GM19324 (cell line): ENCODE data around the gene ILDR2.

ENCODE experiments used
- ATAC-seq: cut with Tn5 transposase; IDR thresholded peaks from one replicate; pipeline ENCODE4 v1.9.1; 2021; ENCODE audit warnings: mild to moderate bottlenecking, moderate library complexity; ENCODE audit not compliant: unreplicated experiment, low FRiP score

Gene ILDR2

GRCh38 chr1:166927701-166928100, 47.6 kb downstream of the ILDR2 start:
- no peak for ATAC-seq

- no peak for ATAC-seq
These were observed 49.4 kb downstream of the ILDR2 start for GRCh38 chr1:166925810-166926478.

DNA sequence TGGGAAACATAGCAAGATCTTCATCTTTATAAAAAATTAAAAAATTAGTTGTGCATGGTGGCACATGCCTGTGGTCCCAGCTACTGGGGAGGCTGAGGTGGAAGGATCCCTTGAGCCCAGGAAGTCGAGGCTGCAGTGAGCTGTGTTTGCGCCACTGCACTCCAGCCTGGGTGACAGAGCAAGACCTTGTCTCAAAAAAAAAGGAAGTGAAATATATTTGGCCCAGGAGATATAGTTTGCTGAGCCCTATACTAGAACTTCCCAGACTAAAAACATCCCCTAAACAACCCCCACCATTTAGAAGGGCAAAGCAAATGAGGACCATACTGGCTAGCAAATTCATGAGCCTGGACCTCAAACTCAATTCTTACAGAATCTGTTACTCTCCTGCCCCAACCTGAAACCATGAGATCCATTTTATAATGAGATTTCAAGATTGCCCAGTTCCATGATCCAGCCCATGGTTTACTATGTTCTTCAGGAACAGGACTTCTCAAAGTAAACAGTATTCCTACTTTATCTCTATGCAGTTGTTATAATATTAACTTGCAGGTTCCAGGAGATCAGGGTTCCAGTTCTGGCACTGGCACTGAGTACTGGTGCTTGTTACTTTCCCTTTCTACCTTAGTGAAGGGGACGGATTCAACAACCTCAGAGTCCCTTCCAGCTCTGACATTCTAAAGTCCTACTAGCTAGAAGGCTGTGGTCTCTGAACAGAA, 50.4 kb downstream of the ILDR2 start:
- ATAC-seq, result no peak

GRCh38 chr1:166920561-166921475, 54.5 kb downstream of the ILDR2 start:
- no peak for ATAC-seq

GRCh38 chr1:166918956-166919316, 56.4 kb downstream of the ILDR2 start:
- ATAC-seq, result no peak

DNA sequence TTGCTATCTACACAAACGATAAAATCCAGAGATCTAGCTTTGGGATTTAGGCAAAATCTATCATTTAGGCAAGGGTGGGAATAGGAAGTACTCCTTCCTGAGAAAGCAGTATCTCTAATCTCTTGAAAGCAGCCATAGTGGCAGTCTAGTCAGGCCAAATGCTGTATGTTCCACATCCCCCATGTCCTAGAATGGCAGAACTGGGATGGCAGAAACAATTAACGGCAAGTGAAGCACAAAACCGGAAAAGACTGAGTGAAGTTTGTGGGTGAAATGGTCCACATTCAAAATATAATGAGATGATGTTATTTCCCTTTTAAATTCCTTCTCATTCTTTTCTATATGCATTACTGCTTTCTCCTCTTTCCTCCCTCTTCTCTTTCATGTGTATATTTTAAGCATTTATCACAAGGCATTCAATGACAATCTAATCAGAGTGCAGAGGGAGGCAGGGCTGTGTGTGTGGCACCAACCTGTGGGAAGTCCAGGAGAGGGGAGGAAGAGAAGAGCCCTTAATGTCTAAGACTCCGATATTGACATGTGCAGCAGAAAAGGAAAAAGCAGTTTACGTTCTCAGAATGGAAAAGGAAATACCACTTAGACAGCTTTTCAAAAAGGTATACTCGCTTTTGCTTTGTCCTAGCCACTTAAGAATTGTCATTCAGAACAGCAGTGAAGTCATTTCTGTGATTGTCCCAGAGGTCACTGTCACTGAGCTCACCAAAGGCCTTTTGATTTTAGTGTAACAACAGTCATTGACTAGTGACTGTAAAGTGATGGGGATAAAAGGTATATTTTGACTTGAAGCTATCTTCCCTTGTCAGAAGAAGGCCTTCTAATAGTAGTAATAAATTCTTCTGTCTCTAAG, 57.0 kb downstream of the ILDR2 start:
- no peak for ATAC-seq

- ATAC-seq, result no peak
These were observed 59.4 kb downstream of the ILDR2 start for GRCh38 chr1:166915941-166916340.

DNA sequence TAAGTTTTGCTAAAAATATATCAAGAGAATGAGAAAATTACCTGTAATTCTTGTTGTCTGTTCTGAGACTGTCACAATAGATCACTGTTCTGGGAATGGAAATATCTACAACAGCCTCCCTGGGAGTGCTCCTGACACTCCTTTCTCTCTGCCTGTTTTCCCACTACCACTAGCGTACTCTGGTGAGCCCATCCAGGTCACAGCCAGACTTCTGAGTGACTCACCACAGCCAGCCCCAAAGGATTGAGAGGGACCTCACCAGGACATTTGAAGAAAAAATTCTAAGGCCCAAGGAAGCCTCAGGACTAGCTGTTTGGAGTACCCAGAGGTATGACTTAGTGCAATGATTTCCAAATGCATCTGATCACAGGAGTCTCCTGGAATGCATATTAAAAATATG, 60.3 kb downstream of the ILDR2 start:
- no peak for ATAC-seq

DNA sequence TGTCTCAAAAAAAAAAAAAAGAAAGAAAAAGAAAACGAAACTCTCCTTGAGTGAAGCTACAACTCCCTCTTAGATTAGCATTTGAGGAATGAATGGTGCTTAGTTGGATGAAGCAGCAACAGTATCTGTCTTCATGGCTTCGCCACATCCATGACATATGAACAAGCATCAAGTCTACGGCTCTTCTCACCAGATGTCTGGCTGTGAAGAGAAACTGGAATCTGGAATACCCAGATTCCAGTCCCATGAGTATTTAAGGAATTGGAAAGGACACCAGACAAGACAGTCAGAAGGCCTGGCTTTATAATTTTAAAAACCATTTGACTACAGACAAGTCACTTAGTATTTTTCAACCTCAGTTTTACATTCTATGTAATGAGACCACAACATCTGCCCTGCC, 61.2 kb downstream of the ILDR2 start:
- ATAC-seq, result no peak

- no peak for ATAC-seq
These were observed 63.7 kb downstream of the ILDR2 start for GRCh38 chr1:166911624-166912023.

- ATAC-seq, result no peak
These were observed 64.8 kb downstream of the ILDR2 start for GRCh38 chr1:166910396-166910994.

- no peak for ATAC-seq
These were observed 66.4 kb downstream of the ILDR2 start for GRCh38 chr1:166908942-166909341.

DNA sequence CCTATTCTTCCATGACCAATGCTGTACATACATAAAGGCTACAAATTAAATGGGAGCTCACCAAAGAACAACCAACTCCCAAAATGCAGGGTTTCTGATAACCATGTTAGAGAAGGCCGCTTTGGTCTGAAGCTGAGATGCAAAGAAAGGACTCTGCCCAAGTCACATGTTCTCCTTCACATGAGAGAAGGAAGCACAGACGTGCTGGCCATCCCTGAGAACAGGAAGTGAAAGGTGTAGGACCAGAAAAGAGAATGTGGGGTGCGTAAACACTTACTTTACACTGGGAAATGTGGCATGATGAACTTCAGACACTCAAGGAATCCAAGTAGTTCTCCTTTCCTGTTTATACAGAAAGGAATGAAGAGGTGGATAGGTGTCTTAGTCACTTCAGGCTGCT, 67.6 kb downstream of the ILDR2 start:
- peak; percentile 51 for ATAC-seq

DNA sequence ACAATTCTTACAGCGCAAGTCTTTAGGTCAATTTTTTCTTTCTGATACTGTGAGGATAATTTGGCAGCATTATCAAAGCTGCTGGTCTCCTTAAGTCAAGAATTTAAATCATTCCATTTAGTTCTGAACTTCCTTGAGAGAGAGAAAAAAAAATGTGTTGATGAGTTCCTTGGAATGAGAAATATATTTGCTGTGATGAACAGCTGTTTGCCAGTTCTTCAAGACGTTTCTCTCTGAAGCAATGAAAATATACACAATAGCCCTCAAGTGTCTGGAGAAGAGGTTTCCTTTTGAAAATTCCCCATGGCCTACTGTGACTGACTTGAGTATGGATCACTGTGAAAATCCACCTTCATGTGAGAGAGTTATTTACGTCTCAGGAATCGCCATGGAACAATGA, 68.3 kb downstream of the ILDR2 start:
- no peak for ATAC-seq

- no peak for ATAC-seq
These were observed 68.7 kb downstream of the ILDR2 start for GRCh38 chr1:166906647-166907046.

DNA sequence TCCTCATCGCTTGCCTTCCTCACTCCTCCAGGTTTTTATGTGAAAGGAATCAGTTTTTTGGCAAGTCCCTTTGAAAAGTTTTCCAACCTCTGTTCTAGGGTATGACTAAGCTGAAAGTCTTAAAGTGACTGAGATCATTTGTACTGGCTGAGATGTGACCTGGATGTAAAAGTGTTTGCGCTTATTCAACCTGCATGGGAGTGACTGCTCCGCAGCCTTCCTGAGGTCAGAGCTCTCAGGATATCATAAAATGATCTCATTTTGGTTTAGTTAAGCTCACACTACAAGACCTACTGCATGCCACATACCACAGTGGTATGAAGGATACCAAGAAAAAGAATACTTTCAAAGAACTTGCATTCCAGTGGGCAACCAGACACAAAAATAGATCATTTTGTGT, 69.4 kb downstream of the ILDR2 start:
- ATAC-seq, result no peak

DNA sequence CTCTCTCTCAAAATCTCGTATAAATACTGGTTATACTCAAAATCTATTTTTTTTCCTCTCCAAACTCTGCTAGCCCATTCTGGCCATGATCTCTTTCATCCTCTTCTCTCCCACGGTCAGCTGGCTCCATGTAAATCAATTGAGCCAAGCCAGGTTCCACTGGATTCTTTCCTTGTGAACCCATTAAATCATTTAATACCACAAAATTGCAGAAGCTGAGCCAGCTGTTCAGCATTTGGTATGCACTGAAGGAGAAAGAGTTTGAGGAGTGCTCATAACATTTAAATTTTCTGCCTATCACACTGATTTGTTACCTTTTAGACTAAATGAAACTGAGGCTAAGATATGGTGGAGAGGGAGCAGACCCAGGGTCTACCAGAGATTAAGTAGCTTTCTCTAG, 70.2 kb downstream of the ILDR2 start:
- no peak for ATAC-seq

GRCh38 chr1:166903232-166903631, 72.1 kb downstream of the ILDR2 start:
- no peak for ATAC-seq

DNA sequence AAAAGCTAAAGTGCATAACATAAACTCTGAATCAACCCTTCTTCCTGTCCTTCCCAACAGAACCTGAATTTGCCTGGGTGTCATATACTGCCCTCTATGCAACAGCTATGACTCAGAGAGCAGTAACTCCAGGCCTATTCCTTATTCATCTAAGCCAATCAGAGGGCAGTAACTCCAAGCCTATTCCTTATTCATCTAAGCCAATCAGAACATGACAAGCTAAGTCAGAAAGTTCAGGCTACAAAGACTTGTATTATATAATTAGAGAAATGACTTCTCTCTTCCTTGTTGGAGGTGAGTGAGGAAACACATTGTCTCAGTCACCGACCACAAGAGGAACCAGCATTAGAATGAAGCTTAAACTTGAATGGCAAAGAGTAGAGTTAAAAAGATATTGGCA, 73.1 kb downstream of the ILDR2 start:
- ATAC-seq, result no peak

GRCh38 chr1:166900987-166901386, 74.4 kb downstream of the ILDR2 start:
- ATAC-seq, result no peak
